Heart left ventricle (tissue), 13 donors: ENCODE measurements around the gene CXCL11.

ENCODE experiments used
- CTCF ChIP-seq, 12 donors: fragments of 200-600 bp; sonication (generic) in 4 of 12; IDR thresholded peaks; one replicate each; pipeline versions ENCODE4 v1.5.0 to v1.8.0; 2018 to 2022; ENCODE audit warnings: antibody characterized with exemption in 12 of 12, mild to moderate bottlenecking in 5 of 12
- POLR2A ChIP-seq, 2 donors: fragments of 450-650 bp; IDR thresholded peaks; one replicate each; pipeline ENCODE4 v1.6.1; 2017; ENCODE audit warnings: antibody characterized with exemption in 2 of 2, mild to moderate bottlenecking in 2 of 2, moderate library complexity in 2 of 2
- donor health status: ischemic (EF 13 %, LVEDD 7.1; RV severe dilation, severe dysfunction).
- donor health status: DM: no; HTN: yes; CAD: no.
- donor health status: DM: no; HTN: no; CAD: no.
- donor health status: ischemic (EF 25% LVEDD 6.9; RV normal size, moderate dysfunction).
- donor health status: ischemic (EF 25% LVEDD 5.7; RV mildly dilated, moderate dysfunction).
- donor health status: ischemic (EF 35%, LVEDD 5.7; RV mildly dilated, moderate dysfunction).
- donor health status: nonischemic (EF 11% LVEDD 7.7; RV severe dilation, severe dysfunction).
- donor health status: DM: yes; HTN: yes; CAD: no.
- donor health status: PGD.
- donor health status: ischemic (EF 29% LVEDD 5.4; RV normal size, mild dysfunction).
- donor health status: nonischemic (EF 23%, LVEDD 6.1; RV moderate dilation, normal function).

GRCh38 chr4:76012388-76012801 is 23.5 kb downstream of the CXCL11 start:
- TF ChIP-seq CTCF (IDR thresholded peaks at IDR 0.05) (no peak), POLR2A (IDR thresholded peaks at IDR 0.05) (no peak)
